ENCODE measurements around the gene PSMB2.

The PSMB2 gene

GRCh38 chr1:35605867-35606182 is 35.5 kb downstream of the PSMB2 start:
- no peaks in the 10 kb centered on the region for H3K9me3 ChIP-seq (ENCODE audit: control insufficient read depth, insufficient read depth, low read depth, low read length)
- H3K36me3 ChIP-seq (ENCODE audit: control insufficient read depth in 2 of 2, insufficient read depth in 1 of 2, low read length in 2 of 2) = peaks cover 47 to 95% of the 10 kb centered on the region in 2 experiments
- TF ChIP-seq HOXC10 (CRISPR knock-in tag; IDR thresholded peaks at IDR 0.05) (no peak), ZNF19 (tag by site-specific recombination; IDR thresholded peaks at IDR 0.05; ENCODE audit: low read depth) (no peak), ZNF148 (tag by site-specific recombination; IDR thresholded peaks at IDR 0.05; ENCODE audit: borderline replicate concordance) (no peak), ZNF76 (tag by site-specific recombination; IDR thresholded peaks at IDR 0.05; ENCODE audit: borderline replicate concordance, low read depth) (no peak), ZNF548 (tag by site-specific recombination; IDR thresholded peaks at IDR 0.05) (no peak), ZNF266 (tag by site-specific recombination; IDR thresholded peaks at IDR 0.05; ENCODE audit: low read depth) (no peak), GLI4 (tag by site-specific recombination; IDR thresholded peaks at IDR 0.05) (no peak), SP2 (tag by site-specific recombination; IDR thresholded peaks at IDR 0.05) (no peak)
- ChIA-PET POLR2A (no interaction called here), CTCF (interaction anchor here (0.6 to 1.0 kb wide), 3 partner anchors 121 to 739 kb away, joined by 3 to 5 read pairs (median 4); no protein-coding TSS in a partner anchor)
- H3K4me3 ChIP-seq (ENCODE audit: low read depth, low read length) = no peak overlapping the region
- no peaks in the 10 kb centered on the region for H3K4me1 ChIP-seq (ENCODE audit: control insufficient read depth, insufficient read depth, low read length)
- H3K27ac ChIP-seq (ENCODE audit: extremely low read depth, low read depth, low read length) = no peak overlapping the region

- Histone ChIP-seq H3K9me3 (ENCODE audit: control insufficient read depth, insufficient read depth, low read depth, low read length) (no peaks in the 10 kb centered on the region), H3K4me3 (ENCODE audit: low read depth, low read length) (no peak overlapping the region), H3K4me1 (ENCODE audit: control insufficient read depth, insufficient read depth, low read length) (no peaks in the 10 kb centered on the region), H3K27ac (ENCODE audit: extremely low read depth, low read depth, low read length) (no peak overlapping the region), H3K36me3 (ENCODE audit: control insufficient read depth in 2 of 2, insufficient read depth in 1 of 2, low read length in 2 of 2) (peaks cover 43 to 94% of the 10 kb centered on the region in 2 experiments)
- POLR2A ChIA-PET = no interaction called here
- CTCF ChIA-PET = interaction anchor here (0.7 to 1.4 kb wide), 4 partner anchors 32 to 738 kb away, joined by 3 to 5 read pairs (median 4); partner anchors contain the start of gene TFAP2E
- TF ChIP-seq ZNF677 (tag by site-specific recombination; IDR thresholded peaks at IDR 0.05) (no peak), PRDM2 (tag by site-specific recombination; IDR thresholded peaks at IDR 0.05; ENCODE audit: borderline replicate concordance) (no peak), ZNF133 (tag by site-specific recombination; IDR thresholded peaks at IDR 0.05) (no peak), ZNF292 (tag by site-specific recombination; IDR thresholded peaks at IDR 0.05; ENCODE audit: borderline replicate concordance, low read depth) (no peak), SP2 (tag by site-specific recombination; IDR thresholded peaks at IDR 0.05) (no peak), ZNF26 (tag by site-specific recombination; IDR thresholded peaks at IDR 0.05) (no peak), ZNF114 (tag by site-specific recombination; IDR thresholded peaks at IDR 0.05) (no peak), ZNF530 (tag by site-specific recombination; IDR thresholded peaks at IDR 0.05; ENCODE audit: low read depth) (no peak), ZNF610 (tag by site-specific recombination; IDR thresholded peaks at IDR 0.05; ENCODE audit: borderline replicate concordance) (no peak), ZNF707 (tag by site-specific recombination; IDR thresholded peaks at IDR 0.05) (no peak), ZNF2 (tag by site-specific recombination; IDR thresholded peaks at IDR 0.05) (no peak), BCL11A (tag by site-specific recombination; IDR thresholded peaks at IDR 0.05; ENCODE audit: low read depth) (no peak), ZNF426 (tag by site-specific recombination; IDR thresholded peaks at IDR 0.05) (no peak), ZNF580 (tag by site-specific recombination; IDR thresholded peaks at IDR 0.05) (no peak), ZNF266 (tag by site-specific recombination; IDR thresholded peaks at IDR 0.05; ENCODE audit: low read depth) (no peak), ZNF146 (tag by site-specific recombination; IDR thresholded peaks at IDR 0.05) (no peak), BCL11B (tag by site-specific recombination; IDR thresholded peaks at IDR 0.05; ENCODE audit: low read depth) (no peak)
These were observed 36.1 kb downstream of the PSMB2 start for GRCh38 chr1:35605071-35605866.

Data from HEK293 (cell line).